Tibial nerve (tissue), 4 donors: ENCODE data around the gene BLVRB.
"Not testable (repeated sequence)": the region's sequence is repeated elsewhere in the genome, so short reads cannot be mapped to it uniquely, and the experiment has no call there.

Experiments
- EP300 ChIP-seq, 2 donors: sonication (generic); formaldehyde crosslinking; IDR thresholded peaks; one replicate each; pipeline ENCODE4 v1.6.1; 2017; ENCODE audit warnings: antibody characterized with exemption in 2 of 2, mild to moderate bottlenecking in 1 of 2
- POLR2A ChIP-seq, 2 donors: fragments of 450-650 bp; IDR thresholded peaks; one replicate each; pipeline ENCODE4 v1.6.1; 2017; ENCODE audit warnings: antibody characterized with exemption in 2 of 2, mild to moderate bottlenecking in 2 of 2, moderate library complexity in 2 of 2
- TF ChIP-seq, protein P1 (sequence below), 5 experiments: fragments of 200-600 bp in 3 of 5; fragments of 450-650 bp in 2 of 5; sonication (generic) in 3 of 5; IDR thresholded peaks; one replicate each; pipeline ENCODE4 v1.5.1; 2016 to 2019; ENCODE audit warnings: antibody characterized with exemption in 5 of 5, mild to moderate bottlenecking in 3 of 5, moderate library complexity in 2 of 5

DNA sequence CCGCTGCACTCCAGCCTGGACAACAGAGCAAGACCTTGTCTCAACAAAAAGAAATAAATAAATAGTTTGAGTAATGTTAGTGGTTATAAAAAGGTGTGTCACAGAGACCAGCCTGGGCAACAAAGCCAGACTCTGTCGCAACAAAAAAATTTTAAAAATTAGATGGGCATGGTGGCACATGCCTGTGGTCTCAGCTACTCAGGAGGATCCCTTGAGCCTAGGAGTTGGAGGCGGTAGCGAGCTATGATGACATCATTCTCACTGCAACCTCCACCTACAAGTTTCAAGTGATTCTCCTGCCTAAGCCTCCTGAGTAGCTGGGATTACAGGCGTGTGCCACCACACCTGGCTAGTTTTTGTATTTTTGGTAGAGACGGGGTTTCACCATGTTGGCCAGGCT lies 11.6 kb downstream of the BLVRB start:
- TF ChIP-seq, protein P1, sequence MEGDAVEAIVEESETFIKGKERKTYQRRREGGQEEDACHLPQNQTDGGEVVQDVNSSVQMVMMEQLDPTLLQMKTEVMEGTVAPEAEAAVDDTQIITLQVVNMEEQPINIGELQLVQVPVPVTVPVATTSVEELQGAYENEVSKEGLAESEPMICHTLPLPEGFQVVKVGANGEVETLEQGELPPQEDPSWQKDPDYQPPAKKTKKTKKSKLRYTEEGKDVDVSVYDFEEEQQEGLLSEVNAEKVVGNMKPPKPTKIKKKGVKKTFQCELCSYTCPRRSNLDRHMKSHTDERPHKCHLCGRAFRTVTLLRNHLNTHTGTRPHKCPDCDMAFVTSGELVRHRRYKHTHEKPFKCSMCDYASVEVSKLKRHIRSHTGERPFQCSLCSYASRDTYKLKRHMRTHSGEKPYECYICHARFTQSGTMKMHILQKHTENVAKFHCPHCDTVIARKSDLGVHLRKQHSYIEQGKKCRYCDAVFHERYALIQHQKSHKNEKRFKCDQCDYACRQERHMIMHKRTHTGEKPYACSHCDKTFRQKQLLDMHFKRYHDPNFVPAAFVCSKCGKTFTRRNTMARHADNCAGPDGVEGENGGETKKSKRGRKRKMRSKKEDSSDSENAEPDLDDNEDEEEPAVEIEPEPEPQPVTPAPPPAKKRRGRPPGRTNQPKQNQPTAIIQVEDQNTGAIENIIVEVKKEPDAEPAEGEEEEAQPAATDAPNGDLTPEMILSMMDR (IDR thresholded peaks at IDR 0.05) = not testable (repeated sequence)
- not testable (repeated sequence) for TF ChIP-seq POLR2A, EP300 (IDR thresholded peaks at IDR 0.05)
